ENCODE data around the gene ZNF529.
"Not testable (repeated sequence)": the region's sequence is repeated elsewhere in the genome, so short reads cannot be mapped to it uniquely, and the experiment has no call there.

The ZNF529 gene

DNA sequence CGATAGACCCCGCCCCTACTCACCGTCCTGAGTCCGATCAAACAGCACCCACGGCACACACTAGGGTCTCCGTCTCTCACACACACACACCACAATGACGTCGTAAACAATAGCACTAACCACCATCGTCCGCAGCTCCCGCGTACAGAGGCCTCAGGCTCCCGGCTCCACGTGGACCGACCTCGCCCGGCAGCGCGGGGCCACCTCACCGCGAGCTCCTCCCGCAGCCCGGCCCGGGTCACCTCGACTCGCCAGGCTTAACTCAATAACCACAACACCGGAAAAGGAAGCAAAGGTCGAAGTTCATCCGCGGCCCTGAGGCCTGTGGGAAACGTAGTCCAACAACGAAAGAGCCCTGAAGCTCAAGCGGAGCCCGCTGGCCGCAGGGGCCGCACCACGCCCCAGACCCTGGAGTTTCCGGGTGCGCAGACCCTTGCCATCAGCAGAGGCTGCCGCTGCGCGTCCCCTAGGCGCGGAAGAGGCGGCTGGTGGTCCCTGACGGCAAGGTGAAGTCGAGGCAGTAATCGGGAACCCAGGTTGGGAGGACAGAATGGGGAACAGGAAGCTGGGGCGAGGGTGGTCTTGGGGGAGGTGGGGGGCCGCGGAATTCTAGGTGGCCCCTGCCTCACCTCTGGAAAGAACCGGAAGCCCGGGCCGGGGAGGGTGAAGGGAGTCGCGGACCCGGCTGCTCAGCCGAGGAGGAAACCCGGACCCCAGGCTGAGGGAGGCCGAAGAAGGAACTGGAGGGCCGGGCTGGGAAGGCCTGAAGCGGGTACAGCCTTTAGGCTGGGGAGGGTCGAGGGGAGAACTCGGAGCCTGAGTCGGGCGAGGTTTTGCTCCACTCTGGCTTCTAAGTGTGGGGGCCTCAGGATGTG, at the start of gene ZNF529:
ZNF529 (minus strand) TSS at position 273 of the 875 bp plus-strand sequence. CDS start 946 bp downstream, outside the sequence.
- no peaks in the 10 kb centered on the region for H3K27me3 ChIP-seq (ENCODE audit: control insufficient read depth in 2 of 2, insufficient read depth in 2 of 2, low read length in 2 of 2)
- peak within 1 kb of the TSS; percentile 82 to 99 for H3K4me3 ChIP-seq (ENCODE audit: low read length in 2 of 2)
- peaks cover 16 to 30% of the 10 kb centered on the region in 2 donors for H3K36me3 ChIP-seq (ENCODE audit: control insufficient read depth in 2 of 2, insufficient read depth in 2 of 2, low read length in 2 of 2)
- H3K9ac ChIP-seq (ENCODE audit: low read depth in 1 of 2, low read length in 2 of 2): peak within 1 kb of the TSS; percentile 79 to 85
- H3K4me1 ChIP-seq (ENCODE audit: control insufficient read depth in 2 of 2, insufficient read depth in 2 of 2, low read length in 2 of 2): peaks cover 0 to 7% of the 10 kb centered on the region in 2 donors
- peaks cover 0 to 6% of the 10 kb centered on the region in 2 donors for H3K9me3 ChIP-seq (ENCODE audit: control insufficient read depth in 2 of 2, low read length in 2 of 2)
- H3K27ac ChIP-seq (ENCODE audit: low read depth in 2 of 2, low read length in 2 of 2): peak within 1 kb of the TSS; percentile 76 to 81

DNA sequence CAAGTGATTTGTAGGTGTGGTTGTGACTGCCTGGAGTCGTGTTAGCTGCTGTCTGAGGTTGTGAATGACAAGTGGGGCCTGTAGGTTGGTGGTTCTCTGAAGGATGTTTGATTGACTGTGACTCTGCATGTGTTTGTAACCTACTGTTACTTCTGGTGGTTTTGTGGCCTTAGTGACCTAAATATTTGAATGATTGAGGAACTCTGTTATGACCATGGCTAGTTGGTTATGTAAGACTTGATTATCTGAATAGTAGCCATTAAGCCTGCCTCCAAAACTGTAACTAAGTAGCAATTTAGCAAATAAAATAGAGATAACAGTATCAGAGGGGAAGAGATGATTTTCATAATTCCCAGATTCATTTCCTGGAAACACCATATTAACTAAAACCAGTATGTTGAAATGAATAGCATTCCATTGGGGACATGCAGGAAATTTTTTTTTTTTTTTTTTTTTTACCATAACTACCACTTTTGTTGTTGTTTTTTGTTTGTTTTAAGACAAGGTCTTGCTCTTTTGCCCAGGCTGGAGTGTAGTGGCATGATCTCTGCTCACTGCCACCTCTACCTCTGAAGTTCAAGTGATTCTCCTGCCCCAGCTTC, 32.9 kb upstream of the ZNF529 start:
- peak overlapping the region in 1 of 2 donors; percentile 53 for H3K9ac ChIP-seq (ENCODE audit: low read depth in 1 of 2, low read length in 2 of 2)

DNA sequence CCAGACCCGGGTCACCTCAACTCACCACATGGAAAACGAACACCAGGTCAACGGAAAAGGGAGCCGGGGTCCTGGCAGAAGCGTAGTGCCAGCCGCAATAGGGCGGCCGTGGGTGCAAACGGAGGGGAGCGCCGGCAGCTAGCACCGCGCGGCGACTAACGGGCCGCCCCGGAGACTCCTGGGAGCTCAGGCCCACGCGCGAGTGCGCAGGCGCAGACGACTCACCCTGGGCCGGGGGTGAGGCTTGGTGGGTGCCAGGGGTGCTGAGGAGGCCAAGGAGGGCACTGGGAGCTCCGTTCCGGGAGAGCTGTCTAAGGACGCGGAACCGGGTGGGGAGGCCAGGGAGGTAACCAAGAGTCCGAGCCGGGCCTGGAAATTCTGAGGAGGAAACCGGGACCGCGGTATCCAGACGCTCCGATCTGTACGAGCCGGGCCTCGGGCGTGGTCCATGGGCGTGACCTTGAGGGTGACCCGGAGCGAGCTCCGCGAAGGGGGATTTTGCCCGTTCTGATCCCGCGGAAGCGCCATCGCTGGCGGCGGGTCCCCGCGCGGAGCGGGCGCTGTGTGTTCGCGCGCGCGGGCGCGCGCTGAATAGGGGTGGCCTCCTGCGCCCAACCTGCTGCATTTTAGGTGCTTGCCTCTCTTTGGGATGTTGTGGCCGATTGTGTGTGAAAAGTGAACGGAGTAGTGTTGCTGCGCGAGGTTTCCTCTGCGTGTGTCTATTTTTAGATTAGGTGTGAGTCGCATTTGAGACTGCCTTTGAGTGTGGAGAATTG, 32.2 kb upstream of the ZNF529 start, which contains the start of gene ZNF382:
ZNF382 (plus strand) TSS at position 213 of the 776 bp plus-strand sequence. CDS start 4,602 bp downstream, outside the sequence.
- Histone ChIP-seq H3K4me1 (ENCODE audit: control insufficient read depth in 2 of 2, insufficient read depth in 2 of 2, low read length in 2 of 2) (no peaks in the 10 kb centered on the region), H3K4me3 (ENCODE audit: low read length in 2 of 2) (peak within 1 kb of the TSS; percentile 72 to 80), H3K9me3 (ENCODE audit: control insufficient read depth in 2 of 2, low read length in 2 of 2) (peaks cover 2 to 11% of the 10 kb centered on the region in 2 donors), H3K27me3 (ENCODE audit: control insufficient read depth in 2 of 2, insufficient read depth in 2 of 2, low read length in 2 of 2) (no peaks in the 10 kb centered on the region), H3K36me3 (ENCODE audit: control insufficient read depth in 2 of 2, insufficient read depth in 2 of 2, low read length in 2 of 2) (peaks cover 0 to 5% of the 10 kb centered on the region in 2 donors), H3K9ac (ENCODE audit: low read depth in 1 of 2, low read length in 2 of 2) (peak within 1 kb of the TSS; percentile 53 to 63), H3K27ac (ENCODE audit: low read depth in 2 of 2, low read length in 2 of 2) (peak within 1 kb of the TSS; percentile 25 to 74)

More for the DNA sequence above, 32.9 kb upstream of the ZNF529 start:
- H3K36me3 ChIP-seq (ENCODE audit: control insufficient read depth in 2 of 2, insufficient read depth in 2 of 2, low read length in 2 of 2): peaks cover 0 to 5% of the 10 kb centered on the region in 2 donors
- no peaks in the 10 kb centered on the region for H3K4me1 ChIP-seq (ENCODE audit: control insufficient read depth in 2 of 2, insufficient read depth in 2 of 2, low read length in 2 of 2)
- H3K9me3 ChIP-seq (ENCODE audit: control insufficient read depth in 2 of 2, low read length in 2 of 2): peaks cover 2 to 11% of the 10 kb centered on the region in 2 donors
- peak overlapping the region; percentile 25 to 74 for H3K27ac ChIP-seq (ENCODE audit: low read depth in 2 of 2, low read length in 2 of 2)
- no peaks in the 10 kb centered on the region for H3K27me3 ChIP-seq (ENCODE audit: control insufficient read depth in 2 of 2, insufficient read depth in 2 of 2, low read length in 2 of 2)
- H3K4me3 ChIP-seq (ENCODE audit: low read length in 2 of 2): peak overlapping the region; percentile 72 to 80

DNA sequence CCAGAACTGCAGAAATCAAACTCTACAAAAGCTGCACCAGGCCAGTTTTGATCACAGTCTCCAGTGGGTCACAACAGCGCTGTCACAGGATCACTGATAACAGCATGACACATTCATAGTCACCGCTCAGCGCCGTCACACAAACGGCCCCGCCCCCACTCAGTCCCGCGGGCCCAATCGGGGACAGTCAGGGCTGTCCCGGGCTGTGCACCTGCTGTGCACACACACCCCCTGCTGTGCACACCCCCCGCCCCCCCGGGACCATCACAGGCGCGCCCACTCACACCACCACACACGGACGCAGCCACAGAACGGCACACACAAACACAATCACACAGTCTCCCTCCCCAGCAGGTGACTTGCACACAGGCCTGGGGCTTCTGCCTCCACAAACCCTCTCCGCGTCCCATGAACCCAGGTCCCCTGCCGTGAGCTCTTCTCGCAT, 31.6 kb upstream of the ZNF529 start:
- peaks cover 2 to 11% of the 10 kb centered on the region in 2 donors for H3K9me3 ChIP-seq (ENCODE audit: control insufficient read depth in 2 of 2, low read length in 2 of 2)
- H3K36me3 ChIP-seq (ENCODE audit: control insufficient read depth in 2 of 2, insufficient read depth in 2 of 2, low read length in 2 of 2): peaks cover 0 to 5% of the 10 kb centered on the region in 2 donors
- peak overlapping the region; percentile 53 to 63 for H3K9ac ChIP-seq (ENCODE audit: low read depth in 1 of 2, low read length in 2 of 2)
- peak overlapping the region; percentile 25 to 74 for H3K27ac ChIP-seq (ENCODE audit: low read depth in 2 of 2, low read length in 2 of 2)
- no peaks in the 10 kb centered on the region for H3K27me3 ChIP-seq (ENCODE audit: control insufficient read depth in 2 of 2, insufficient read depth in 2 of 2, low read length in 2 of 2)
- H3K4me3 ChIP-seq (ENCODE audit: low read length in 2 of 2): peak overlapping the region; percentile 72 to 80
- H3K4me1 ChIP-seq (ENCODE audit: control insufficient read depth in 2 of 2, insufficient read depth in 2 of 2, low read length in 2 of 2): no peaks in the 10 kb centered on the region

DNA sequence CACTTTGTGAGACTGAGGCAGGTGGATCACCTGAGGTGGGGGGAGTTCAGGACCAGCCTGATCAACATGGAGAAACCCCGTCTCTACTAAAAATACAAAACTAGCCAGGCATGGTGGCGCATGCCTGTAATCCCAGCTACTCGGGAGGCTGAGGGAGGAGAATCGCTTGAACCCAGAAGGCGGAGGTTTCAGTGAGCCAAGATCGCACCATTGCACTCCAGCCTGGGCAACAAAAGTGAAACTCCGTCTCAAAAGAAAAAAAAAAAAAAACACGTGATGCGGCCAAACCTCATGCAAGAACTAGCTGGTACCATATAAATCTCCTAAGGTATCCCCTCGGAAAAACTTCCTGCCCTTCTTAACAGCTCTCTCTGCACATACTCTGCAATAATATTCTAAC, 29.6 kb upstream of the ZNF529 start:
- H3K4me3 ChIP-seq (ENCODE audit: low read length in 2 of 2); H3K9ac ChIP-seq (ENCODE audit: low read depth in 1 of 2, low read length in 2 of 2); H3K4me1 ChIP-seq (ENCODE audit: control insufficient read depth in 2 of 2, insufficient read depth in 2 of 2, low read length in 2 of 2); H3K36me3 ChIP-seq (ENCODE audit: control insufficient read depth in 2 of 2, insufficient read depth in 2 of 2, low read length in 2 of 2); H3K27me3 ChIP-seq (ENCODE audit: control insufficient read depth in 2 of 2, insufficient read depth in 2 of 2, low read length in 2 of 2); H3K27ac ChIP-seq (ENCODE audit: low read depth in 2 of 2, low read length in 2 of 2); H3K9me3 ChIP-seq (ENCODE audit: control insufficient read depth in 2 of 2, low read length in 2 of 2): not testable (repeated sequence)

DNA sequence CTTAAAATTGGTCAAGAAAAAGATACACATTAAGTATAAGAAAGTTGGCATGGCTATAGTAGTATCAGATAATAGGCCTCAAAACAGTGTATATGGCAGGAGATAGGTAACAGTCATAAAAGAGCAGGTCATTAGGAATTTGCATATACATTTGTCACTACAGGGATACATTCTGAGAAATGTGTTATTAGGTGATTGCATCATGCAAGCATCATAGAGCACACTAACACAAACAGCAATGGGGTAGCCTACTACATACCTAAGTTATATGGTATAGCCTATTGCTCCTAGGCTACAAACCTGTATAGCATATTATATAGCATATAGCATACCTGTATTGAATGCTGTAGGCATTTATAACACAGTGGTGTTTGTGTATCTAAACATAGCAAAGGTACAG, 6.2 kb upstream of the ZNF529 start:
- no peaks in the 10 kb centered on the region for H3K27me3 ChIP-seq (ENCODE audit: control insufficient read depth in 2 of 2, insufficient read depth in 2 of 2, low read length in 2 of 2)
- no peaks in the 10 kb centered on the region for H3K4me1 ChIP-seq (ENCODE audit: control insufficient read depth in 2 of 2, insufficient read depth in 2 of 2, low read length in 2 of 2)
- peaks cover 34 to 37% of the 10 kb centered on the region in 2 donors for H3K36me3 ChIP-seq (ENCODE audit: control insufficient read depth in 2 of 2, insufficient read depth in 2 of 2, low read length in 2 of 2)
- peaks cover 12 to 19% of the 10 kb centered on the region in 2 donors for H3K9me3 ChIP-seq (ENCODE audit: control insufficient read depth in 2 of 2, low read length in 2 of 2)
- H3K27ac ChIP-seq (ENCODE audit: low read depth in 2 of 2, low read length in 2 of 2): no peak overlapping the region
- no peak overlapping the region for H3K4me3 ChIP-seq (ENCODE audit: low read length in 2 of 2)
- H3K9ac ChIP-seq (ENCODE audit: low read depth in 1 of 2, low read length in 2 of 2): no peak overlapping the region

DNA sequence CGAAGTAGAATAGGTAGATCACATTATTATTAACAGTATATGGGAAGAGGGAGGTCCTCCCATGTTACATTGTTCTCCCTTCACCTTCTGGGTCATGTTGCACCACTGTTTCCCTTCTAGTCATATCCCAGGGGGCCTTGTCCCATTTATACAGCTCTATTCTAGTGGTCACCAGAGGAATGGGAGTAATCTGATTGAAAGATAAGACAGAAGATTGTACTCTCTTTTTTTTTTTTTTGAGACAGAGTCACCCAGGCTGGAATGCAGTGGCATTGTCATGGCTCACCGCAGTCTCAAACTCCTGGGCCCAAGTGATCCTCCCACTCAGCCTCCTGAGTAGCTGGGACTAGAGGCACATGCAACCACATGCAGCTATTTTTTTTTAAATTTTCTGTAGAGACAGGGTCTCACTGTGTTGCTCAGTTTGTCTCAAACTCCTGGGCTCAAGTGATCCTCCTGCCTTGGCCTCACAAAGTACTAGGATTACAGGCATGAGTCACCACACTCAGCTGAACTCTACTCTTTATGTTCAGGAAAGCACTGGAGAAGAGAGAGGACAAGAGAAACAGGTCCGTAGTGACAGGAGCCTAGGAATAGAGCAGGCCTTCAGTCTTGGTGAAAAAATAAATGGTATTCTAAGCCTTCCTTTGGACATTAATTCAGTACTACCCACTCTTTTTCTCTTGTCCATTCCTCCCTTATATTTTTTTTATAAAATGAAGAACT, 4.3 kb upstream of the ZNF529 start:
- Histone ChIP-seq H3K27ac (ENCODE audit: low read depth in 2 of 2, low read length in 2 of 2) (no peak overlapping the region), H3K4me3 (ENCODE audit: low read length in 2 of 2) (no peak overlapping the region), H3K9ac (ENCODE audit: low read depth in 1 of 2, low read length in 2 of 2) (no peak overlapping the region), H3K9me3 (ENCODE audit: control insufficient read depth in 2 of 2, low read length in 2 of 2) (peaks cover 12 to 19% of the 10 kb centered on the region in 2 donors), H3K4me1 (ENCODE audit: control insufficient read depth in 2 of 2, insufficient read depth in 2 of 2, low read length in 2 of 2) (peaks cover 0 to 7% of the 10 kb centered on the region in 2 donors), H3K27me3 (ENCODE audit: control insufficient read depth in 2 of 2, insufficient read depth in 2 of 2, low read length in 2 of 2) (no peaks in the 10 kb centered on the region), H3K36me3 (ENCODE audit: control insufficient read depth in 2 of 2, insufficient read depth in 2 of 2, low read length in 2 of 2) (peaks cover 34 to 37% of the 10 kb centered on the region in 2 donors)

DNA sequence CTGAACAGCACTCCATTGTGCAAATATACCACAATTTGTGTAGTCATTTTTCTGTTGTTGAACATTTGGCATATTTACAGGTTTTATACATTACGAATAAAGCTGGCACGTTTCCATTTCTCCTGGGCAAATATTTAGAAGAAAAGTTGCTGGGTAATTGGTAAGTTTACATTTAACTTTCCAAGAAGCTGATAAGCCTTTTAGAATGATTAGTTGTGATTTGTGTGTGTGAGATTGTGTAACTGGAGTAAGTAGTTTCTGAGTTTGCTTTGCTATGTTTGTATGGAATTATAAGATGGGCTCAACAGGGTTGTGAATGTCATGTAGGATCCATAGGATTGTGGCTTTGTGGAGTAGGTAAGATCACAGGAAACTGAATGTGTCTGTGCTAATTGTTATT, 1.6 kb upstream of the ZNF529 start:
- Histone ChIP-seq H3K9me3 (ENCODE audit: control insufficient read depth in 2 of 2, low read length in 2 of 2) (peaks cover 4 to 5% of the 10 kb centered on the region in 2 donors), H3K4me3 (ENCODE audit: low read length in 2 of 2) (peak overlapping the region; percentile 82 to 99), H3K4me1 (ENCODE audit: control insufficient read depth in 2 of 2, insufficient read depth in 2 of 2, low read length in 2 of 2) (peaks cover 0 to 7% of the 10 kb centered on the region in 2 donors), H3K27ac (ENCODE audit: low read depth in 2 of 2, low read length in 2 of 2) (no peak overlapping the region), H3K27me3 (ENCODE audit: control insufficient read depth in 2 of 2, insufficient read depth in 2 of 2, low read length in 2 of 2) (no peaks in the 10 kb centered on the region), H3K36me3 (ENCODE audit: control insufficient read depth in 2 of 2, insufficient read depth in 2 of 2, low read length in 2 of 2) (peaks cover 20 to 28% of the 10 kb centered on the region in 2 donors), H3K9ac (ENCODE audit: low read depth in 1 of 2, low read length in 2 of 2) (no peak overlapping the region)

Data from mucosa of rectum (tissue), 2 donors.